A673 (cell line): ENCODE results near the gene NLRP9. TPM values are rescaled to one million over a fixed set of nuclear protein-coding genes. Genes with fewer than 3 reads are reported as not detected.
A peak's percentile ranks its signal among the peaks of the same experiment; 100 is the strongest.

Experiments used
- BruUV-seq: library from RNA; stranded (reverse); fragments of 400-500 nt; replicated peaks from 2 replicates; lab custom pipeline; 2021; lab: Mats Ljungman, UMichigan
- CTCF ChIA-PET: fragments of 300-600 bp; sonication (Branson Sonifier 250); formaldehyde crosslinking; loops from one replicate; lab custom pipeline; 2022; ENCODE audit warnings: antibody characterized with exemption; lab: Charles Lee
- POLR2A ChIA-PET: fragments of 300-600 bp; sonication (Branson Sonifier 250); formaldehyde crosslinking; loops from one replicate; lab custom pipeline; 2022; ENCODE audit warnings: antibody characterized with exemption; ENCODE audit not compliant: low non-redundant PET; lab: Charles Lee
- DNase-seq: peaks from one replicate; pipeline ENCODE4 v3.0.0-alpha.2; 2015; ENCODE audit warnings: low spot score
- H3K27ac ChIP-seq: fragments of 200-600 bp; sonication (generic); 2 replicates; pipeline ENCODE4 v1.5.1; 2016; ENCODE audit warnings: mixed run types, low read depth, mild to moderate bottlenecking, mixed read lengths, antibody characterized with exemption, low read length; ENCODE audit not compliant: poor library complexity, severe bottlenecking
- H3K27me3 ChIP-seq: fragments of 200-600 bp; sonication (generic); replicated peaks from 2 replicates; pipeline ENCODE4 v1.6.1; 2017; ENCODE audit warnings: mixed run types, low read depth, mild to moderate bottlenecking, mixed read lengths, antibody characterized with exemption, low read length; ENCODE audit not compliant: insufficient read depth, poor library complexity
- H3K36me3 ChIP-seq: fragments of 200-600 bp; sonication (generic); 2 replicates; pipeline ENCODE4 v1.6.1; 2016; ENCODE audit warnings: mixed run types, mild to moderate bottlenecking, mixed read lengths, antibody characterized with exemption, low read length; ENCODE audit not compliant: insufficient read depth, poor library complexity, severe bottlenecking
- H3K4me1 ChIP-seq: fragments of 200-600 bp; sonication (generic); 2 replicates; pipeline ENCODE4 v1.6.1; 2017; ENCODE audit warnings: mixed run types, mild to moderate bottlenecking, mixed read lengths, antibody characterized with exemption, low read length; ENCODE audit not compliant: insufficient read depth, poor library complexity, severe bottlenecking
- H3K4me3 ChIP-seq: fragments of 200-600 bp; sonication (generic); 2 replicates; pipeline ENCODE4 v1.5.1; 2016; ENCODE audit warnings: low read depth, mixed run types, mild to moderate bottlenecking, mixed read lengths, low read length; ENCODE audit not compliant: poor library complexity, severe bottlenecking
- H3K9me3 ChIP-seq: fragments of 200-600 bp; sonication (generic); 2 replicates; pipeline ENCODE4 v1.6.1; 2016; ENCODE audit warnings: mixed run types, low read depth, mild to moderate bottlenecking, mixed read lengths, antibody characterized with exemption, low read length; ENCODE audit not compliant: poor library complexity, severe bottlenecking
- EZH2 ChIP-seq: fragments of 200-600 bp; sonication (generic); IDR thresholded peaks from 2 replicates; pipeline ENCODE4 v1.6.1; 2017; ENCODE audit warnings: borderline replicate concordance, low read depth, mild to moderate bottlenecking, mixed read lengths, antibody characterized with exemption, low read length; ENCODE audit not compliant: poor library complexity, severe bottlenecking
- intact Hi-C: fragments of 100-400 bp; cut with micrococcal nuclease; formaldehyde crosslinking; loops from one replicate; pipeline ENCODE4 v1.10.0; 2022; ENCODE audit not compliant: unreplicated experiment
- total RNA-seq: library from RNA; stranded (reverse); gene quantifications from 2 replicates; pipeline ENCODE4 v1.2.3, GENCODE V29; 2021
- TF ChIP-seq, protein P1 (sequence below): fragments of 300-800, 200-600 bp; sonication (generic); conservative IDR thresholded peaks from 2 replicates; pipeline ENCODE4 v1.5.1; 2017; ENCODE audit warnings: low read depth, mild to moderate bottlenecking, antibody characterized with exemption, low read length, moderate library complexity, mixed read lengths

The NLRP9 gene
- total RNA-seq, 1 experiment from 2014 or later: not detected

DNA sequence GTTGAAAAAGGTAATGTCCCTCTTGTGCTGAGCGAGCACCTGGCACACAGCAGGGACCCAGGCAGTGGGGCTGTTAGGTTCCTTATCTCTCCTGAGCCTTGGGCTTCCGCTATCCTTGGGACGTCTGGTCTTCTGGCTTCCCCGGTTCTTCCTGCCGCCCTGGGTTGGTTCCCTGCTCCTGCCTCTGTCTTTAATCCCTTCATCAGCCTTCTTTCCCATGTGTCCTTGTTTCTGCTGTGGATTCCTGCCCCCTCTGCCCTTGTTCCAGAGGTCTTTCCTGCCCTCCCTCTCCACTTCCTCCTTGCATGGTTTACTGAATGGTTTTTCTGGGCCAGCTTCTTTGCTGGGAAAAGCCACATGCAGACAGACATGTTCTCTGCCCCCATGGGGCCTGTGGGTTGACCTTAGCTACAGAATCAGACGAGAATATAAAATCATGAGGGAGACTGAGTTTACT is 60.6 kb downstream of the NLRP9 start:
- H3K4me1 ChIP-seq: peaks cover 26% of the 10 kb centered on the region
- no peaks in the 10 kb centered on the region for H3K27me3 ChIP-seq
- BruUV-seq: no TSS peak
- no peak overlapping the region for H3K27ac ChIP-seq
- ChIA-PET POLR2A (no interaction called here), CTCF (no interaction called here)
- no peak for DNase-seq
- no peak for TF ChIP-seq EZH2
- TF ChIP-seq, protein P1, sequence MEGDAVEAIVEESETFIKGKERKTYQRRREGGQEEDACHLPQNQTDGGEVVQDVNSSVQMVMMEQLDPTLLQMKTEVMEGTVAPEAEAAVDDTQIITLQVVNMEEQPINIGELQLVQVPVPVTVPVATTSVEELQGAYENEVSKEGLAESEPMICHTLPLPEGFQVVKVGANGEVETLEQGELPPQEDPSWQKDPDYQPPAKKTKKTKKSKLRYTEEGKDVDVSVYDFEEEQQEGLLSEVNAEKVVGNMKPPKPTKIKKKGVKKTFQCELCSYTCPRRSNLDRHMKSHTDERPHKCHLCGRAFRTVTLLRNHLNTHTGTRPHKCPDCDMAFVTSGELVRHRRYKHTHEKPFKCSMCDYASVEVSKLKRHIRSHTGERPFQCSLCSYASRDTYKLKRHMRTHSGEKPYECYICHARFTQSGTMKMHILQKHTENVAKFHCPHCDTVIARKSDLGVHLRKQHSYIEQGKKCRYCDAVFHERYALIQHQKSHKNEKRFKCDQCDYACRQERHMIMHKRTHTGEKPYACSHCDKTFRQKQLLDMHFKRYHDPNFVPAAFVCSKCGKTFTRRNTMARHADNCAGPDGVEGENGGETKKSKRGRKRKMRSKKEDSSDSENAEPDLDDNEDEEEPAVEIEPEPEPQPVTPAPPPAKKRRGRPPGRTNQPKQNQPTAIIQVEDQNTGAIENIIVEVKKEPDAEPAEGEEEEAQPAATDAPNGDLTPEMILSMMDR: no peak
- peaks cover 42% of the 10 kb centered on the region for H3K36me3 ChIP-seq
- intact Hi-C loops: loop anchor here (10.0 kb wide), 1 partner anchor 637 kb away; the partner anchor contains the start of gene ZSCAN5A
- H3K4me3 ChIP-seq: no peak overlapping the region
- H3K9me3 ChIP-seq: no peaks in the 10 kb centered on the region

DNA sequence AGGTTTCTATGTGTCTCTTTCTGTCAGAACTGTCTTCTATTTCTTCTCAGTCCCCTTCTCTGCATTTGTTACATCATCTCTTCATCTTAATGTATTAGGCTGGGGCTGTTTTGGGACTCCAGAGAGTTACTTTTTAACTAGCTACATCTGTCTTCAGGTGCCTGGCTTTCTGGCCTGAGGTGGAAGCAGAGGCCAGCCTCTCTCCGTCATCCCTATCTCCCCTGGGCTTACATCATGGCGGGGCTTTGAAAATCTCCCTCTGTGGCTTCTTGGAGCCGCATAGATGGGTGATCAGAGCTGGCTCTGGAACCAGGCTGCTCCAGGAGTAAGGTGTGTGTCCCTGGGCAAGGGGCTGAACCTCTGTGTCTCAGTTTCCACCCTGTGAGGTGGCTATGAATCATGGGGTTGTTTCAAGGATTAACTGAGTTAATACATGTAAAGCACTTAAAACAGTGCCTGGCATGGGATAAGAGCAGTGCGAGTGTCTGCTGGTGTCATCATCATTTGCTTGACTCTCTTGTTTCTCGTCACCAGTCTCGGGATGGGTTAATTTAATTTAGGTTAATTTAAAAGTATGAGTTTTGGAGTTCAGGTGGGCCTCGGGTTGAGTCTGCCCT is 61.2 kb downstream of the NLRP9 start:
- ChIA-PET CTCF (no interaction called here), POLR2A (no interaction called here)
- TF ChIP-seq EZH2: no peak
- TF ChIP-seq, protein P1: no peak
- Histone ChIP-seq H3K27me3 (no peaks in the 10 kb centered on the region), H3K4me3 (peak overlapping the region; percentile 94), H3K27ac (no peak overlapping the region), H3K4me1 (peaks cover 32% of the 10 kb centered on the region), H3K9me3 (no peaks in the 10 kb centered on the region), H3K36me3 (peaks cover 42% of the 10 kb centered on the region)
- intact Hi-C loops: loop anchor here (10.0 kb wide), 1 partner anchor 638 kb away; the partner anchor contains the start of gene ZSCAN5A
- BruUV-seq: no TSS peak
- DNase-seq: no peak

DNA sequence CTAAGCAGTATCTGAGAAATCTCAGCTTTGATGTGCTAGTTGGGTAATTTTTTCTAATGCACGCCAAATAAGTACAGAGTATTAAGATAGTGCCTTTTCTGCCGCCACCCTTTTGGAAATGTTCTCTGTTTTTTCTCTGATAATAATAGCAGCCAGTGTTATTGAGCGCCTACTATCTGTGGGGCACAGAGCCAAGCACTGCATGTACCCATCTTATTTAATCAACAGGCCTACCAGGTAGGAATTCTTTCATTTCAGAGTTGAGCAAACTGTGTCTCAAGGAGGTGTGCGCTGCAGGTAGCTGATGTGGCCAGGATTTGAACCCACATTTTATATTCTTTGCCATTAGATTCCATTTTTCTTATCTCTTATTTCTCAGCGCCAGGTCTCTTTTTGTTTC is 61.8 kb downstream of the NLRP9 start:
- no peaks in the 10 kb centered on the region for H3K9me3 ChIP-seq
- POLR2A ChIA-PET: no interaction called here
- DNase-seq: no peak
- H3K4me1 ChIP-seq: peaks cover 38% of the 10 kb centered on the region
- TSS peak; percentile 46 for BruUV-seq
- TF ChIP-seq, protein P1: no peak
- no peak for TF ChIP-seq EZH2
- H3K36me3 ChIP-seq: peaks cover 40% of the 10 kb centered on the region
- intact Hi-C loops: loop anchor here (10.0 kb wide), 1 partner anchor 638 kb away; the partner anchor contains the start of gene ZSCAN5A
- peak overlapping the region; percentile 92 for H3K27ac ChIP-seq
- H3K27me3 ChIP-seq: no peaks in the 10 kb centered on the region
- CTCF ChIA-PET: no interaction called here
- peak overlapping the region; percentile 94 for H3K4me3 ChIP-seq
